Stomach (tissue), 4 donors: ENCODE measurements around the gene ALG9.

ENCODE experiments used
- POLR2A ChIP-seq, 4 donors: fragments of 450-650 bp; IDR thresholded peaks; one replicate each; pipeline ENCODE4 v1.6.1; 2016; ENCODE audit warnings: antibody characterized with exemption in 4 of 4, control low read depth in 2 of 4, mild to moderate bottlenecking in 1 of 4, moderate library complexity in 1 of 4
- POLR2AphosphoS5 ChIP-seq, 3 donors: sonication (generic); formaldehyde crosslinking; IDR thresholded peaks; one replicate each; pipeline ENCODE4 v1.6.1; 2016; ENCODE audit warnings: antibody characterized with exemption in 3 of 3
- TF ChIP-seq, protein P1 (sequence below), 7 experiments: fragments of 450-650 bp in 4 of 7; fragments of 200-600 bp in 3 of 7; sonication (generic) in 3 of 7; IDR thresholded peaks; one replicate each; pipeline ENCODE4 v1.5.1; 2016 to 2019; ENCODE audit warnings: antibody characterized with exemption in 7 of 7, control low read depth in 2 of 7, mild to moderate bottlenecking in 1 of 7

DNA sequence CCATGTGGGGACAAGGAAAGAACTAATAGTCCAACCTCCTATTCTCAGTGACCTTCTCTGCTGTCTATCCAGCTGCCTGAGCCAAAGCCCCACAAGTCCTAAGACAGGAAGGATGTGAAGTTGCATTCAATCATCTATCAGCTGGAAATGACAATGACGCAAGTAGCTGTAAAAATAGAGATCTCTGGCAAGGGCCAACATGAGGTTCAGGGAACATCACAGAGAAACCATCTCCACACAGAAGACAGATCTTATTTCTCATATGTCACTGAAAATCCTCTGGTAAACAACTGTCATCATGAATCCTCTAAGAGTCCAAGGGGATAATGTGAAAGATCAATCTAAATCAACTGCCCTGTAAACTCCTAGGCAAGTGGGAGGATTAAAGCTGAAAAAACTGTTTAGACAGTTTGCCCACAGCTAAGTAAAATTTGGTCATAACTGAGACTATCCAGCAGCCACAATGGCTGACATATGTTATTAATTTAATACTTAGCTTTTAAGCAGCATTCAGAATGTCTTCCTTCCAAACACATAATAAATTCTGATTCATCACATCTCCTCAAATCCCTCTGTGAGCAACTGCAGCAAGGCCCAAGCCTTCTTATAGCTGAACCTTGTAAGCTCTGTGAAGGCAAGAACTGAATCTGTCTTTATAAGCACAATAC lies 52.1 kb downstream of the ALG9 start:
- no peak for TF ChIP-seq POLR2A (IDR thresholded peaks at IDR 0.05)
- TF ChIP-seq, protein P1, sequence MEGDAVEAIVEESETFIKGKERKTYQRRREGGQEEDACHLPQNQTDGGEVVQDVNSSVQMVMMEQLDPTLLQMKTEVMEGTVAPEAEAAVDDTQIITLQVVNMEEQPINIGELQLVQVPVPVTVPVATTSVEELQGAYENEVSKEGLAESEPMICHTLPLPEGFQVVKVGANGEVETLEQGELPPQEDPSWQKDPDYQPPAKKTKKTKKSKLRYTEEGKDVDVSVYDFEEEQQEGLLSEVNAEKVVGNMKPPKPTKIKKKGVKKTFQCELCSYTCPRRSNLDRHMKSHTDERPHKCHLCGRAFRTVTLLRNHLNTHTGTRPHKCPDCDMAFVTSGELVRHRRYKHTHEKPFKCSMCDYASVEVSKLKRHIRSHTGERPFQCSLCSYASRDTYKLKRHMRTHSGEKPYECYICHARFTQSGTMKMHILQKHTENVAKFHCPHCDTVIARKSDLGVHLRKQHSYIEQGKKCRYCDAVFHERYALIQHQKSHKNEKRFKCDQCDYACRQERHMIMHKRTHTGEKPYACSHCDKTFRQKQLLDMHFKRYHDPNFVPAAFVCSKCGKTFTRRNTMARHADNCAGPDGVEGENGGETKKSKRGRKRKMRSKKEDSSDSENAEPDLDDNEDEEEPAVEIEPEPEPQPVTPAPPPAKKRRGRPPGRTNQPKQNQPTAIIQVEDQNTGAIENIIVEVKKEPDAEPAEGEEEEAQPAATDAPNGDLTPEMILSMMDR (IDR thresholded peaks at IDR 0.05) = no peak
- TF ChIP-seq POLR2AphosphoS5 (IDR thresholded peaks at IDR 0.05) = peak; percentile 27 to 82 (median 72)
